Mammary epithelial cell (primary cell): Measurements from ENCODE around the gene SCAI.

Source experiments
- EZH2 ChIP-seq: IDR thresholded peaks from 2 replicates; pipeline ENCODE4 v1.6.1; 2012; ENCODE audit warnings: low read length, inconsistent platforms, borderline replicate concordance
- TF ChIP-seq, protein P1 (sequence below), 2 donors: IDR thresholded peaks in 1 of 2; conservative IDR thresholded peaks in 1 of 2; 2 replicates each; pipeline ENCODE4 v1.5.1; 2011 to 2012; ENCODE audit warnings: inconsistent platforms in 2 of 2, low read length in 2 of 2, mild to moderate bottlenecking in 2 of 2, control low read depth in 1 of 2, low read depth in 1 of 2; ENCODE audit not compliant: insufficient read depth in 1 of 2; ENCODE audit errors: extremely low read depth in 1 of 2

DNA sequence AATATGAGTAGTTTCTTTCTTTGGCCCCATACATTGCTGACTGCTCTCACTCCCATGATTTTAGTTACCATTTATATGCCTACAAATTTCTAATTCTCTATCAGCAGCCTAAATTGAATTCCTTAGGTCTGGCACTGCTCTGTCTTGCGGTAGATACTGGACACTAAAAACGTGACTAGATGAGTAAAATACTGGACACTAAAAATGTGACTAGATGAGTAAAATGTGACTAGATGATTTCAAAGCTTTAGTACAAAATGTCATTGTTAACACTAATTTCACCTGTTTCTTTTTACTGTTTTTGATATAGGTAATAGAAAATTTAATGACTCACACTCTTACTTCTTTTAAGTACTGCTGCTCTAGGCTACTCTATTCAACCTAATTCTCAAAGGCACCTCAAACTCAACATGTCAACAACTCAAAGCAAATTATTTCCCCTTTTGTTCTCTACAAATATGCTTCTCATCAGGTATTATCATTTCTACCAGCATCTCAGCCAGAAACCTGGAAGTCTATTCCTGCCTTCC lies 171.0 kb downstream of the SCAI start:
- TF ChIP-seq, protein P1, sequence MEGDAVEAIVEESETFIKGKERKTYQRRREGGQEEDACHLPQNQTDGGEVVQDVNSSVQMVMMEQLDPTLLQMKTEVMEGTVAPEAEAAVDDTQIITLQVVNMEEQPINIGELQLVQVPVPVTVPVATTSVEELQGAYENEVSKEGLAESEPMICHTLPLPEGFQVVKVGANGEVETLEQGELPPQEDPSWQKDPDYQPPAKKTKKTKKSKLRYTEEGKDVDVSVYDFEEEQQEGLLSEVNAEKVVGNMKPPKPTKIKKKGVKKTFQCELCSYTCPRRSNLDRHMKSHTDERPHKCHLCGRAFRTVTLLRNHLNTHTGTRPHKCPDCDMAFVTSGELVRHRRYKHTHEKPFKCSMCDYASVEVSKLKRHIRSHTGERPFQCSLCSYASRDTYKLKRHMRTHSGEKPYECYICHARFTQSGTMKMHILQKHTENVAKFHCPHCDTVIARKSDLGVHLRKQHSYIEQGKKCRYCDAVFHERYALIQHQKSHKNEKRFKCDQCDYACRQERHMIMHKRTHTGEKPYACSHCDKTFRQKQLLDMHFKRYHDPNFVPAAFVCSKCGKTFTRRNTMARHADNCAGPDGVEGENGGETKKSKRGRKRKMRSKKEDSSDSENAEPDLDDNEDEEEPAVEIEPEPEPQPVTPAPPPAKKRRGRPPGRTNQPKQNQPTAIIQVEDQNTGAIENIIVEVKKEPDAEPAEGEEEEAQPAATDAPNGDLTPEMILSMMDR (conservative IDR thresholded peaks at IDR 0.05 in 1 of 2, IDR thresholded peaks at IDR 0.05 in 1 of 2; ENCODE audit: extremely low read depth in 1 of 2, insufficient read depth in 1 of 2, low read depth in 1 of 2, low read length in 2 of 2) = no peak
- no peak for TF ChIP-seq EZH2
